ENCODE data around the gene ARHGEF19.

GRCh38 chr1:16156848-16157495 is 55.5 kb downstream of the ARHGEF19 start:
- TF ChIP-seq CTCF (IDR thresholded peaks at IDR 0.05; ENCODE audit: low read depth, low read length) (no peak), EZH2phosphoT487 (IDR thresholded peaks at IDR 0.05; ENCODE audit: low read depth) (no peak)

Data from OCI-LY3 (cell line).